ENCODE results near the gene HUS1B. TPM values are rescaled to one million over a fixed set of nuclear protein-coding genes. Genes with fewer than 3 reads are reported as not detected.

HUS1B gene
- total RNA-seq, 1 experiment from 2014 or later, result 0.72 TPM

GRCh38 chr6:610882-611281 lies 46.0 kb downstream of the HUS1B start:
- Mint-ChIP-seq H3K36me3 (ENCODE audit: insufficient read depth, unreplicated experiment) (peaks cover 40% of the 10 kb centered on the region), H3K4me3 (ENCODE audit: unreplicated experiment) (no peak overlapping the region), H3K4me1 (ENCODE audit: insufficient read depth, unreplicated experiment) (no peaks in the 10 kb centered on the region), H3K9me3 (ENCODE audit: unreplicated experiment) (no peaks in the 10 kb centered on the region), H3K27me3 (ENCODE audit: insufficient read depth, unreplicated experiment) (no peaks in the 10 kb centered on the region), H3K27ac (ENCODE audit: low read depth, unreplicated experiment) (no peak overlapping the region)
- POLR2A ChIA-PET, result interaction anchor here (0.6 kb wide), 1 partner anchor 58 kb away, joined by 3 read pairs; no protein-coding TSS in a partner anchor
- no peak for DNase-seq (ENCODE audit: unreplicated experiment)
- TF ChIP-seq, protein P1, sequence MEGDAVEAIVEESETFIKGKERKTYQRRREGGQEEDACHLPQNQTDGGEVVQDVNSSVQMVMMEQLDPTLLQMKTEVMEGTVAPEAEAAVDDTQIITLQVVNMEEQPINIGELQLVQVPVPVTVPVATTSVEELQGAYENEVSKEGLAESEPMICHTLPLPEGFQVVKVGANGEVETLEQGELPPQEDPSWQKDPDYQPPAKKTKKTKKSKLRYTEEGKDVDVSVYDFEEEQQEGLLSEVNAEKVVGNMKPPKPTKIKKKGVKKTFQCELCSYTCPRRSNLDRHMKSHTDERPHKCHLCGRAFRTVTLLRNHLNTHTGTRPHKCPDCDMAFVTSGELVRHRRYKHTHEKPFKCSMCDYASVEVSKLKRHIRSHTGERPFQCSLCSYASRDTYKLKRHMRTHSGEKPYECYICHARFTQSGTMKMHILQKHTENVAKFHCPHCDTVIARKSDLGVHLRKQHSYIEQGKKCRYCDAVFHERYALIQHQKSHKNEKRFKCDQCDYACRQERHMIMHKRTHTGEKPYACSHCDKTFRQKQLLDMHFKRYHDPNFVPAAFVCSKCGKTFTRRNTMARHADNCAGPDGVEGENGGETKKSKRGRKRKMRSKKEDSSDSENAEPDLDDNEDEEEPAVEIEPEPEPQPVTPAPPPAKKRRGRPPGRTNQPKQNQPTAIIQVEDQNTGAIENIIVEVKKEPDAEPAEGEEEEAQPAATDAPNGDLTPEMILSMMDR (IDR thresholded peaks at IDR 0.05; ENCODE audit: unreplicated experiment), result no peak
- BruUV-seq (replicated peaks), result no TSS peak
- CTCF ChIA-PET, result no interaction called here
- intact Hi-C loops (cut with micrococcal nuclease), result no loop called here

- no peaks in the 10 kb centered on the region for H3K27me3 Mint-ChIP-seq (ENCODE audit: insufficient read depth, unreplicated experiment)
- H3K27ac Mint-ChIP-seq (ENCODE audit: low read depth, unreplicated experiment), result no peak overlapping the region
- intact Hi-C loops (cut with micrococcal nuclease), result no loop called here
- ChIA-PET CTCF (no interaction called here), POLR2A (no interaction called here)
- H3K4me1 Mint-ChIP-seq (ENCODE audit: insufficient read depth, unreplicated experiment), result no peaks in the 10 kb centered on the region
- H3K9me3 Mint-ChIP-seq (ENCODE audit: unreplicated experiment), result no peaks in the 10 kb centered on the region
- no peak overlapping the region for H3K4me3 Mint-ChIP-seq (ENCODE audit: unreplicated experiment)
- peaks cover 31% of the 10 kb centered on the region for H3K36me3 Mint-ChIP-seq (ENCODE audit: insufficient read depth, unreplicated experiment)
- no TSS peak for BruUV-seq (replicated peaks)
- DNase-seq (ENCODE audit: unreplicated experiment), result no peak
- TF ChIP-seq, protein P1 (IDR thresholded peaks at IDR 0.05; ENCODE audit: unreplicated experiment), result no peak
These were observed 47.0 kb downstream of the HUS1B start for GRCh38 chr6:609905-610304.

GRCh38 chr6:606829-607379 lies 50.0 kb downstream of the HUS1B start:
- POLR2A ChIA-PET, result no interaction called here
- H3K4me1 Mint-ChIP-seq (ENCODE audit: insufficient read depth, unreplicated experiment), result no peaks in the 10 kb centered on the region
- no peaks in the 10 kb centered on the region for H3K27me3 Mint-ChIP-seq (ENCODE audit: insufficient read depth, unreplicated experiment)
- BruUV-seq (replicated peaks), result no TSS peak
- TF ChIP-seq, protein P1 (IDR thresholded peaks at IDR 0.05; ENCODE audit: unreplicated experiment), result no peak
- no peak overlapping the region for H3K4me3 Mint-ChIP-seq (ENCODE audit: unreplicated experiment)
- H3K36me3 Mint-ChIP-seq (ENCODE audit: insufficient read depth, unreplicated experiment), result peaks cover 11% of the 10 kb centered on the region
- CTCF ChIA-PET, result interaction anchor here (1.6 to 1.8 kb wide), 2 partner anchors 14 to 115 kb away, joined by 7 to 11 read pairs; no protein-coding TSS in a partner anchor
- intact Hi-C loops (cut with micrococcal nuclease), result no loop called here
- no peak for DNase-seq (ENCODE audit: unreplicated experiment)
- H3K9me3 Mint-ChIP-seq (ENCODE audit: unreplicated experiment), result no peaks in the 10 kb centered on the region
- H3K27ac Mint-ChIP-seq (ENCODE audit: low read depth, unreplicated experiment), result no peak overlapping the region

Other genes with a start within 250 kb of the HUS1B start
- 14.6 and 18.9 TPM in 2 replicates for gene EXOC2, start 36.0 kb upstream of the HUS1B start, total RNA-seq (2022)